ENCODE data around the gene SLC25A36. TPM values are rescaled to one million over a fixed set of nuclear protein-coding genes. Genes with fewer than 3 reads are reported as not detected.

The SLC25A36 gene
- total RNA-seq, 1 experiment from 2014 or later = 78.4 TPM

DNA sequence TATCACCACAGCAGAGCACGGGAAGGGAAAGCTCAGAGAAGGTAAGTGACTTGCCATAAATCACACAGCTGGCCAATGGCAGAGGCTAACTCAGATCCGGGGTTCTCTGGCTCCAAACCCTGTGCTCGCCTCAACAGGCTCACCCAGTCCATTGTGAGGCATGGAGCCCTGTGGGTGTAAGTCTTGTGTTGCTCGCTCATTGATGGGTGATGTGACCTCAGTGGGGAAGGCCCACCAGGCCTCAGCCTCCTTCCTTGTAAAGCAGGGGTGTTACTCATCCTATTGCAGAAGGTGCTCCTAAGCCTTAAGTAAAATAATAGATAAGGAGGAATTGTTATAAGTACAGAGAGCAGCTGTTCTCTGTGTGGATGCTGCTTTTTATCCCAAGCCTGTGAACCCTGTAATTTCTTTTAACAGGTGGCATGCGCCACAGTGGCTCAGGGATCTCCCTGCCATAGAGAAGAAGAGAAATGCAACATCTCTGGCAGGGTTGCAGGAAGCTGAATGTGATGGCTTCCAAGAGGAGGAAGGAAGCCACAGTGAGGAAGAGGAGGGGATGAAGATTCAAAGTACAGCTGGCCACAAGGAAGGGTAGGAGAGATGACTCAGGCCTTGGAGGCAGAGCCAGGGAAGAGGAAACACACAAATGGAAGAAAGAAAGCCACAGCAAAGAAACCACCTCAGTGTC, 78.7 kb downstream of the SLC25A36 start:
- TF ChIP-seq, protein P1, sequence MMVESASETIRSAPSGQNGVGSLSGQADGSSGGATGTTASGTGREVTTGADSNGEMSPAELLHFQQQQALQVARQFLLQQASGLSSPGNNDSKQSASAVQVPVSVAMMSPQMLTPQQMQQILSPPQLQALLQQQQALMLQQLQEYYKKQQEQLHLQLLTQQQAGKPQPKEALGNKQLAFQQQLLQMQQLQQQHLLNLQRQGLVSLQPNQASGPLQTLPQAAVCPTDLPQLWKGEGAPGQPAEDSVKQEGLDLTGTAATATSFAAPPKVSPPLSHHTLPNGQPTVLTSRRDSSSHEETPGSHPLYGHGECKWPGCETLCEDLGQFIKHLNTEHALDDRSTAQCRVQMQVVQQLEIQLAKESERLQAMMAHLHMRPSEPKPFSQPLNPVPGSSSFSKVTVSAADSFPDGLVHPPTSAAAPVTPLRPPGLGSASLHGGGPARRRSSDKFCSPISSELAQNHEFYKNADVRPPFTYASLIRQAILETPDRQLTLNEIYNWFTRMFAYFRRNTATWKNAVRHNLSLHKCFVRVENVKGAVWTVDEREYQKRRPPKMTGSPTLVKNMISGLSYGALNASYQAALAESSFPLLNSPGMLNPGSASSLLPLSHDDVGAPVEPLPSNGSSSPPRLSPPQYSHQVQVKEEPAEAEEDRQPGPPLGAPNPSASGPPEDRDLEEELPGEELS (CRISPR knock-in tag; IDR thresholded peaks at IDR 0.05) = no peak
- TF ChIP-seq, protein P2, sequence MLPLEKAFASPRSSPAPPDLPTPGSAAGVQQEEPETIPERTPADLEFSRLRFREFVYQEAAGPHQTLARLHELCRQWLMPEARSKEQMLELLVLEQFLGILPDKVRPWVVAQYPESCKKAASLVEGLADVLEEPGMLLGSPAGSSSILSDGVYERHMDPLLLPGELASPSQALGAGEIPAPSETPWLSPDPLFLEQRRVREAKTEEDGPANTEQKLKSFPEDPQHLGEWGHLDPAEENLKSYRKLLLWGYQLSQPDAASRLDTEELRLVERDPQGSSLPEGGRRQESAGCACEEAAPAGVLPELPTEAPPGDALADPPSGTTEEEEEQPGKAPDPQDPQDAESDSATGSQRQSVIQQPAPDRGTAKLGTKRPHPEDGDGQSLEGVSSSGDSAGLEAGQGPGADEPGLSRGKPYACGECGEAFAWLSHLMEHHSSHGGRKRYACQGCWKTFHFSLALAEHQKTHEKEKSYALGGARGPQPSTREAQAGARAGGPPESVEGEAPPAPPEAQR (CRISPR knock-in tag; IDR thresholded peaks at IDR 0.05) = no peak
- TF ChIP-seq MXD4 (CRISPR knock-in tag; IDR thresholded peaks at IDR 0.05; ENCODE audit: borderline replicate concordance) (no peak), USF1 (CRISPR knock-in tag; IDR thresholded peaks at IDR 0.05) (no peak)
- TF ChIP-seq, protein P3, sequence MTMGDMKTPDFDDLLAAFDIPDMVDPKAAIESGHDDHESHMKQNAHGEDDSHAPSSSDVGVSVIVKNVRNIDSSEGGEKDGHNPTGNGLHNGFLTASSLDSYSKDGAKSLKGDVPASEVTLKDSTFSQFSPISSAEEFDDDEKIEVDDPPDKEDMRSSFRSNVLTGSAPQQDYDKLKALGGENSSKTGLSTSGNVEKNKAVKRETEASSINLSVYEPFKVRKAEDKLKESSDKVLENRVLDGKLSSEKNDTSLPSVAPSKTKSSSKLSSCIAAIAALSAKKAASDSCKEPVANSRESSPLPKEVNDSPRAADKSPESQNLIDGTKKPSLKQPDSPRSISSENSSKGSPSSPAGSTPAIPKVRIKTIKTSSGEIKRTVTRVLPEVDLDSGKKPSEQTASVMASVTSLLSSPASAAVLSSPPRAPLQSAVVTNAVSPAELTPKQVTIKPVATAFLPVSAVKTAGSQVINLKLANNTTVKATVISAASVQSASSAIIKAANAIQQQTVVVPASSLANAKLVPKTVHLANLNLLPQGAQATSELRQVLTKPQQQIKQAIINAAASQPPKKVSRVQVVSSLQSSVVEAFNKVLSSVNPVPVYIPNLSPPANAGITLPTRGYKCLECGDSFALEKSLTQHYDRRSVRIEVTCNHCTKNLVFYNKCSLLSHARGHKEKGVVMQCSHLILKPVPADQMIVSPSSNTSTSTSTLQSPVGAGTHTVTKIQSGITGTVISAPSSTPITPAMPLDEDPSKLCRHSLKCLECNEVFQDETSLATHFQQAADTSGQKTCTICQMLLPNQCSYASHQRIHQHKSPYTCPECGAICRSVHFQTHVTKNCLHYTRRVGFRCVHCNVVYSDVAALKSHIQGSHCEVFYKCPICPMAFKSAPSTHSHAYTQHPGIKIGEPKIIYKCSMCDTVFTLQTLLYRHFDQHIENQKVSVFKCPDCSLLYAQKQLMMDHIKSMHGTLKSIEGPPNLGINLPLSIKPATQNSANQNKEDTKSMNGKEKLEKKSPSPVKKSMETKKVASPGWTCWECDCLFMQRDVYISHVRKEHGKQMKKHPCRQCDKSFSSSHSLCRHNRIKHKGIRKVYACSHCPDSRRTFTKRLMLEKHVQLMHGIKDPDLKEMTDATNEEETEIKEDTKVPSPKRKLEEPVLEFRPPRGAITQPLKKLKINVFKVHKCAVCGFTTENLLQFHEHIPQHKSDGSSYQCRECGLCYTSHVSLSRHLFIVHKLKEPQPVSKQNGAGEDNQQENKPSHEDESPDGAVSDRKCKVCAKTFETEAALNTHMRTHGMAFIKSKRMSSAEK (CRISPR knock-in tag; IDR thresholded peaks at IDR 0.05; ENCODE audit: borderline replicate concordance) = no peak
- Mint-ChIP-seq H3K27me3 (ENCODE audit: low read depth) (peaks cover 3% of the 10 kb centered on the region; the same call in 1 of the 2 replicates), H3K4me3 (no peak overlapping the region), H3K9me3 (peaks cover 20% of the 10 kb centered on the region), H3K27ac (no peak overlapping the region), H3K4me1 (peaks cover 3% of the 10 kb centered on the region), H3K36me3 (peaks cover 5% of the 10 kb centered on the region)
- DNase-seq (ENCODE audit: low spot score) (no peak), ATAC-seq (no peak)
- CTCF ChIA-PET = no interaction called here
- POLR2A ChIA-PET = no interaction called here

DNA sequence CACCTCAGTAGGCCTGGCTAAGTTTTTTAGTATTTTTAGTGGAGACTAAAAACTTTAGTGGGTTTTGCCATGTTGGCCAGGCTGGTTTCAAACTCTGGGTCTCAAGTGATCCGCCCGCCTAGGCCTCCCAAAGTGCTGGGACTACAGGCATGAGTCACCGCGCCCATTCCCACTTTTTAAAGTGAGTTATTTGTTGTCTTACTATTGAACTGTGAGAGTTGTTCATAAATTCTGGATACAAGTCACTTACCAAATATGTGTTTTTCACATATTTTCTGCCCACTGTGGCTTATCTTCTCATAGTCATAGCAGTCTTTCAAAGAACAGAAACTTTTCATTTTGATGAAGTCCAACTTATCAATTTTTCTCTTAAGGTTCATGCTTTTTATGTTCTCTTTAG, 79.6 kb downstream of the SLC25A36 start:
- no peak for ATAC-seq
- H3K27me3 Mint-ChIP-seq (ENCODE audit: low read depth) = peaks cover 3% of the 10 kb centered on the region; the same call in 1 of the 2 replicates
- peaks cover 5% of the 10 kb centered on the region for H3K36me3 Mint-ChIP-seq
- POLR2A ChIA-PET = no interaction called here
- no peak overlapping the region for H3K4me3 Mint-ChIP-seq
- H3K27ac Mint-ChIP-seq = no peak overlapping the region
- no peaks in the 10 kb centered on the region for H3K4me1 Mint-ChIP-seq
- CTCF ChIA-PET = no interaction called here
- no peak for DNase-seq (ENCODE audit: low spot score)
- H3K9me3 Mint-ChIP-seq = peaks cover 20% of the 10 kb centered on the region
- no peak for TF ChIP-seq SP1 (CRISPR knock-in tag; conservative IDR thresholded peaks at IDR 0.05)
- TF ChIP-seq E2F4 (CRISPR knock-in tag; IDR thresholded peaks at IDR 0.05; ENCODE audit: borderline replicate concordance, low read depth) = no peak
- no peak for TF ChIP-seq E2F5 (CRISPR knock-in tag; IDR thresholded peaks at IDR 0.05)
- TF ChIP-seq IRF2 (CRISPR knock-in tag; IDR thresholded peaks at IDR 0.05; ENCODE audit: borderline replicate concordance, low read depth) = no peak
- no peak for TF ChIP-seq MYBL2 (CRISPR knock-in tag; IDR thresholded peaks at IDR 0.05)

Other genes starting within 250 kb of the SLC25A36 start
- gene SPSB4, start 109.5 kb downstream of the SLC25A36 start, total RNA-seq (2021) = 19.4 to 19.7 TPM (median 19.6 TPM) in 3 replicates